Loucy (cell line): ENCODE results near the gene NDUFAF3.

Experiments
- H2AFZ ChIP-seq: fragments of 200-600 bp; sonication (generic); 2 replicates; pipeline ENCODE4 v1.6.0; 2016; ENCODE audit warnings: antibody characterized with exemption, mild to moderate bottlenecking, low read length, moderate library complexity
- H3F3A ChIP-seq: fragments of 200-600 bp; 2 replicates; pipeline ENCODE4 v1.6.0; 2016; ENCODE audit warnings: antibody characterized with exemption, low read depth, mild to moderate bottlenecking
- H3K27me3 ChIP-seq: fragments of 200-600 bp; sonication (generic); 2 replicates; pipeline ENCODE4 v1.6.1; 2014; ENCODE audit warnings: low read length, mild to moderate bottlenecking; ENCODE audit not compliant: insufficient read depth, poor library complexity, severe bottlenecking
- H3K36me3 ChIP-seq: fragments of 200-600 bp; sonication (generic); 2 replicates; pipeline ENCODE4 v1.6.1; 2016; ENCODE audit warnings: low read length; ENCODE audit not compliant: insufficient read depth
- H3K4me1 ChIP-seq: fragments of 200-600 bp; sonication (generic); 2 replicates; pipeline ENCODE4 v1.5.1; 2014; ENCODE audit warnings: low read length, mild to moderate bottlenecking; ENCODE audit not compliant: insufficient read depth, poor library complexity, severe bottlenecking
- H3K4me2 ChIP-seq: fragments of 200-600 bp; sonication (generic); 2 replicates; pipeline ENCODE4 v1.6.0; 2014; ENCODE audit warnings: antibody characterized with exemption, low read length, low read depth, mild to moderate bottlenecking; ENCODE audit not compliant: poor library complexity, severe bottlenecking
- H3K4me3 ChIP-seq: fragments of 200-600 bp; sonication (generic); 2 replicates; pipeline ENCODE4 v1.5.1; 2014; ENCODE audit warnings: low read length, mild to moderate bottlenecking, mixed read lengths; ENCODE audit not compliant: poor library complexity, severe bottlenecking
- H3K79me2 ChIP-seq: fragments of 200-600 bp; sonication (generic); 2 replicates; pipeline ENCODE4 v1.6.1; 2014; ENCODE audit warnings: low read length; ENCODE audit not compliant: insufficient read depth
- H3K9ac ChIP-seq: fragments of 200-600 bp; sonication (generic); 2 replicates; pipeline ENCODE4 v1.6.0; 2014; ENCODE audit warnings: mild to moderate bottlenecking, low read depth, low read length, moderate library complexity; ENCODE audit not compliant: poor library complexity, severe bottlenecking
- H3K9me2 ChIP-seq: fragments of 200-600 bp; sonication (generic); replicated peaks from 2 replicates; pipeline ENCODE4 v1.6.1; 2016; ENCODE audit warnings: low read depth, low read length, mixed read lengths
- H3K9me3 ChIP-seq: fragments of 200-600 bp; sonication (generic); 2 replicates; pipeline ENCODE4 v1.6.1; 2014; ENCODE audit warnings: mild to moderate bottlenecking, antibody characterized with exemption, low read length, low read depth; ENCODE audit not compliant: insufficient read depth
- H4K20me1 ChIP-seq: fragments of 200-600 bp; sonication (generic); 2 replicates; pipeline ENCODE4 v1.6.0; 2014; ENCODE audit warnings: antibody characterized with exemption, low read length, mild to moderate bottlenecking; ENCODE audit not compliant: insufficient read depth, poor library complexity, severe bottlenecking
- CTCF ChIP-seq: fragments of 200-600 bp; sonication (generic); conservative IDR thresholded peaks from 2 replicates; pipeline ENCODE4 v1.5.1; 2014; ENCODE audit warnings: mild to moderate bottlenecking, antibody characterized with exemption, low read length
- EZH2phosphoT487 ChIP-seq: fragments of 200-600 bp; IDR thresholded peaks from 2 replicates; pipeline ENCODE4 v1.6.1; 2018; ENCODE audit warnings: antibody characterized with exemption, mild to moderate bottlenecking, moderate library complexity, borderline replicate concordance

The NDUFAF3 gene

GRCh38 chr3:49005998-49006397 lies 15.9 kb upstream of the NDUFAF3 start:
- Histone ChIP-seq H3K36me3 (no peaks in the 10 kb centered on the region), H3K9me3 (no peaks in the 10 kb centered on the region), H3K4me3 (peak overlapping the region; percentile 86), H3K27me3 (no peaks in the 10 kb centered on the region), H3K9me2 (no peaks in the 10 kb centered on the region), H3K9ac (peak overlapping the region; percentile 100), H3F3A (no peaks in the 10 kb centered on the region), H2AFZ (no peak overlapping the region), H3K79me2 (peaks cover 45% of the 10 kb centered on the region), H3K4me2 (peak overlapping the region; percentile 82), H4K20me1 (peaks cover 22% of the 10 kb centered on the region), H3K4me1 (peaks cover 14% of the 10 kb centered on the region)
- TF ChIP-seq EZH2phosphoT487 (no peak), CTCF (no peak)

- peak overlapping the region; percentile 86 for H3K4me3 ChIP-seq
- no peak for TF ChIP-seq CTCF
- no peak for TF ChIP-seq EZH2phosphoT487
- peaks cover 14% of the 10 kb centered on the region for H3K4me1 ChIP-seq
- H4K20me1 ChIP-seq = peaks cover 26% of the 10 kb centered on the region
- H2AFZ ChIP-seq = peak overlapping the region; percentile 51; the same call in 1 of the 2 replicates
- H3K27me3 ChIP-seq = no peaks in the 10 kb centered on the region
- H3K9me2 ChIP-seq = no peaks in the 10 kb centered on the region
- peak overlapping the region; percentile 100 for H3K9ac ChIP-seq
- H3K4me2 ChIP-seq = peak overlapping the region; percentile 82
- no peaks in the 10 kb centered on the region for H3K9me3 ChIP-seq
- peaks cover 50% of the 10 kb centered on the region for H3K79me2 ChIP-seq
- H3K36me3 ChIP-seq = peaks cover 2% of the 10 kb centered on the region; the same call in 1 of the 2 replicates
- no peaks in the 10 kb centered on the region for H3F3A ChIP-seq
Measured at GRCh38 chr3:49006408-49007067, 15.4 kb upstream of the NDUFAF3 start.

- Histone ChIP-seq H3K9me3 (no peaks in the 10 kb centered on the region), H3K79me2 (peaks cover 57% of the 10 kb centered on the region)
Measured at GRCh38 chr3:49007068-49007770, 14.7 kb upstream of the NDUFAF3 start, which contains the start of gene WDR6. Gene WDR6, plus strand, starts transcription at chr3:49007391. Its CDS starts 41 bp downstream, at chr3:49007432.

More at GRCh38 chr3:49007068-49007770, 14.7 kb upstream of the NDUFAF3 start, which contains the start of gene WDR6:
- H3K4me2 ChIP-seq = peak within 1 kb of the TSS; percentile 99
- no peaks in the 10 kb centered on the region for H3K27me3 ChIP-seq
- H3F3A ChIP-seq = no peaks in the 10 kb centered on the region
- H2AFZ ChIP-seq = peak within 1 kb of the TSS; percentile 80
- TF ChIP-seq EZH2phosphoT487 (no peak), CTCF (peak; percentile 56)
- H3K9ac ChIP-seq = peak within 1 kb of the TSS; percentile 100
- H3K4me1 ChIP-seq = peaks cover 14% of the 10 kb centered on the region
- peaks cover 9% of the 10 kb centered on the region; the same call in 1 of the 2 replicates for H3K36me3 ChIP-seq
- H4K20me1 ChIP-seq = peaks cover 33% of the 10 kb centered on the region
- peak within 1 kb of the TSS; percentile 86 for H3K4me3 ChIP-seq
- no peaks in the 10 kb centered on the region for H3K9me2 ChIP-seq
